Upper lobe of left lung (tissue), 6 donors: Measurements from ENCODE around the gene ULK4. TPM values are rescaled to one million over a fixed set of nuclear protein-coding genes. Genes with fewer than 3 reads are reported as not detected.

Experiments used
- ATAC-seq, 2 donors: fragments of 200-7000 bp; cut with Tn5 transposase; one replicate each; pipeline ENCODE4 v1.9.1; 2022; ENCODE audit warnings: mild to moderate bottlenecking in 2 of 2, moderate library complexity in 2 of 2; ENCODE audit not compliant: low FRiP score in 2 of 2
- DNase-seq, 2 donors: peaks; one replicate each; pipeline ENCODE4 v3.0.0-alpha.2; 2019 to 2020
- H3K27ac ChIP-seq, 4 donors: fragments of 200-600 bp; sonication (generic); one replicate each; pipeline ENCODE4 v1.5.1; 2016 to 2019
- H3K27me3 ChIP-seq, 4 donors: fragments of 200-600 bp; sonication (generic); one replicate each; pipeline ENCODE4 v1.5.1; 2017 to 2019
- H3K36me3 ChIP-seq, 4 donors: fragments of 200-600 bp; sonication (generic); one replicate each; pipeline ENCODE4 v1.5.1; 2016 to 2019
- H3K4me1 ChIP-seq, 4 donors: fragments of 200-600 bp; sonication (generic); one replicate each; pipeline ENCODE4 v1.5.1; 2018 to 2019
- H3K4me3 ChIP-seq, 4 donors: fragments of 200-600 bp; sonication (generic); one replicate each; pipeline ENCODE4 v1.5.1; 2017 to 2019; ENCODE audit warnings: mild to moderate bottlenecking in 2 of 4, moderate library complexity in 1 of 4
- H3K9me3 ChIP-seq, 4 donors: fragments of 200-600 bp; sonication (generic); one replicate each; pipeline ENCODE4 v1.5.1; 2018 to 2019
- CTCF ChIP-seq, 6 experiments: fragments of 450-650 bp in 4 of 6; fragments of 200-600 bp in 2 of 6; sonication (generic) in 2 of 6; IDR thresholded peaks; one replicate each; pipeline ENCODE4 v1.5.1; 2016 to 2019; ENCODE audit warnings: antibody characterized with exemption in 6 of 6
- EP300 ChIP-seq, 4 donors: sonication (generic); formaldehyde crosslinking; IDR thresholded peaks; one replicate each; pipeline ENCODE4 v1.5.1; 2017; ENCODE audit warnings: antibody characterized with exemption in 4 of 4, control low read depth in 2 of 4
- POLR2A ChIP-seq, 4 donors: fragments of 450-650 bp; IDR thresholded peaks; one replicate each; pipeline ENCODE4 v1.5.1; 2016 to 2017; ENCODE audit warnings: antibody characterized with exemption in 4 of 4, mild to moderate bottlenecking in 2 of 4
- POLR2AphosphoS5 ChIP-seq, 2 donors: sonication (generic); formaldehyde crosslinking; IDR thresholded peaks; one replicate each; pipeline ENCODE4 v1.5.1; 2017; ENCODE audit warnings: antibody characterized with exemption in 2 of 2
- WGBS, 2 donors: methylation state at CpG; one replicate each; pipeline ENCODE4 v1.1.5; 2017 to 2018; 5-methylcytosine and 5-hydroxymethylcytosine counted together
- total RNA-seq, 6 donors: library from RNA; depleted of rRNA in 4 of 6; stranded (reverse); fragments of >200 nt in 4 of 6; gene quantifications; one replicate each; pipeline versions ENCODE4 v1.1.0 to v1.2.1, GENCODE V29; 2016 to 2021
- donor health status: DM: no; HTN: no; CAD: no; lungs with moderate emphysema.
- donor health status: DM: no; HTN: yes; CAD: no; lungs with severe emphysema.

Gene ULK4
- total RNA-seq, 6 donors from 2014 or later, result 9.4 to 76.5 (median 28.1) TPM

GRCh38 chr3:41272667-41273066 is 689.2 kb downstream of the ULK4 start:
- ATAC-seq (no peak), DNase-seq (no peak)
- Histone ChIP-seq H3K27ac (no peak overlapping the region), H3K27me3 (no peaks in the 10 kb centered on the region), H3K4me3 (no peak overlapping the region), H3K9me3 (no peaks in the 10 kb centered on the region), H3K36me3 (no peaks in the 10 kb centered on the region), H3K4me1 (no peaks in the 10 kb centered on the region)
- WGBS, 2 donors, result 80 to 97% methylated on average over 1 of the region's 1 CpG
- TF ChIP-seq POLR2AphosphoS5 (IDR thresholded peaks at IDR 0.05), result no peak
- no peak for TF ChIP-seq POLR2A (IDR thresholded peaks at IDR 0.05)
- no peak for TF ChIP-seq CTCF (IDR thresholded peaks at IDR 0.05)
- TF ChIP-seq EP300 (IDR thresholded peaks at IDR 0.05), result no peak

GRCh38 chr3:41267975-41268640 is 693.8 kb downstream of the ULK4 start:
- no peaks in the 10 kb centered on the region for H3K4me1 ChIP-seq
- H3K27ac ChIP-seq, result no peak overlapping the region
- TF ChIP-seq POLR2AphosphoS5 (IDR thresholded peaks at IDR 0.05) (no peak), POLR2A (IDR thresholded peaks at IDR 0.05) (no peak), CTCF (IDR thresholded peaks at IDR 0.05) (no peak), EP300 (IDR thresholded peaks at IDR 0.05) (no peak)
- no peaks in the 10 kb centered on the region for H3K36me3 ChIP-seq
- 85 to 94% methylated on average over 8 of the region's 8 CpGs for WGBS, 2 donors
- DNase-seq (no peak), ATAC-seq (no peak)
- H3K4me3 ChIP-seq, result no peak overlapping the region
- H3K27me3 ChIP-seq, result no peaks in the 10 kb centered on the region
- H3K9me3 ChIP-seq, result no peaks in the 10 kb centered on the region

GRCh38 chr3:41265823-41266273 is 696.1 kb downstream of the ULK4 start:
- no peaks in the 10 kb centered on the region for H3K27me3 ChIP-seq
- no peak for ATAC-seq
- H3K4me3 ChIP-seq, result no peak overlapping the region
- no peak for DNase-seq
- no peaks in the 10 kb centered on the region for H3K36me3 ChIP-seq
- no peak overlapping the region for H3K27ac ChIP-seq
- no peaks in the 10 kb centered on the region for H3K4me1 ChIP-seq
- 23 to 56% methylated on average over 2 to 3 of the region's 3 CpGs for WGBS, 2 donors
- TF ChIP-seq POLR2A (IDR thresholded peaks at IDR 0.05) (no peak), POLR2AphosphoS5 (IDR thresholded peaks at IDR 0.05) (no peak), CTCF (IDR thresholded peaks at IDR 0.05) (no peak), EP300 (IDR thresholded peaks at IDR 0.05) (no peak)
- no peaks in the 10 kb centered on the region for H3K9me3 ChIP-seq

GRCh38 chr3:41265011-41265545 is 696.8 kb downstream of the ULK4 start:
- Histone ChIP-seq H3K9me3 (no peaks in the 10 kb centered on the region), H3K27me3 (no peaks in the 10 kb centered on the region), H3K4me1 (no peaks in the 10 kb centered on the region), H3K27ac (no peak overlapping the region), H3K36me3 (no peaks in the 10 kb centered on the region), H3K4me3 (no peak overlapping the region)
- ATAC-seq, result no peak
- WGBS, 2 donors, result 90 to 94% methylated on average over 11 of the region's 11 CpGs
- DNase-seq, result peak in 1 of 2 donors; percentile 54
- TF ChIP-seq POLR2AphosphoS5 (IDR thresholded peaks at IDR 0.05), result no peak
- TF ChIP-seq EP300 (IDR thresholded peaks at IDR 0.05), result no peak
- no peak for TF ChIP-seq POLR2A (IDR thresholded peaks at IDR 0.05)
- TF ChIP-seq CTCF (IDR thresholded peaks at IDR 0.05), result no peak

- H3K27ac ChIP-seq, result no peak overlapping the region
- WGBS, 2 donors, result 87 to 88% methylated on average over 3 of the region's 3 CpGs
- DNase-seq, result no peak
- TF ChIP-seq POLR2A (IDR thresholded peaks at IDR 0.05) (no peak), EP300 (IDR thresholded peaks at IDR 0.05) (no peak), CTCF (IDR thresholded peaks at IDR 0.05) (no peak), POLR2AphosphoS5 (IDR thresholded peaks at IDR 0.05) (no peak)
- H3K4me1 ChIP-seq, result no peaks in the 10 kb centered on the region
- no peaks in the 10 kb centered on the region for H3K9me3 ChIP-seq
- ATAC-seq, result no peak
- no peak overlapping the region for H3K4me3 ChIP-seq
- no peaks in the 10 kb centered on the region for H3K27me3 ChIP-seq
- H3K36me3 ChIP-seq, result no peaks in the 10 kb centered on the region
These were observed 701.8 kb downstream of the ULK4 start for GRCh38 chr3:41260063-41260450.
